Measurements from ENCODE around the gene BCAS3.

Gene BCAS3

DNA sequence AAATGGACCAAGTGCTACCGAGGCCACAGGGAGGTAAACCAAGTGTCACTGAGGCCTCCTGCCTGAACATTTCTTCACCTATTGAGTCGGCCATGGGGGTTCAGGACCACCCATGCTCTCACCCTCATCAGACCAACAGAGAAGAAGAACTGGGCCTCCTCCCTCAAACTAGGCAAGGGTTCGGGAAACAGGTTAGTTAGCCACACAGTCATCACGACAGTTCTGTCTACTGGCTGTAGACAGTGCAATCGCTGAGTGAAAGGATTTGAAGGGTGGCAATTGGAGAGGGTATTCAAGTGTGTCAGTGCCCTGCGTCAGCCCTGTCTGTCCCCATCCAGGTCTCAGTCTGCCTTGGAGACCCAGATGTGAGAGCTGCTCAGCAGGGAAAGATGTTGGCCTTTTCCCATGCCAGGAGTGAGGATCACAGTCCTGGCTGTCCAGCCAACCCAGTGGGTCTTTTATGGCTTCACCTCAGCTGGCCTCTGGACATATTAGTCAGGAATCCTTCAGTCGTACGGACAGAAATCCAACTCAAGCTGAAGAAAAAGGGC is 741.9 kb downstream of the BCAS3 start:
- Histone ChIP-seq H2AK5ac (ENCODE audit: low read length) (no peak overlapping the region), H3K56ac (ENCODE audit: low read length) (no peak overlapping the region), H3K27ac (ENCODE audit: low read depth, low read length) (no peak overlapping the region), H3K79me2 (ENCODE audit: control insufficient read depth, insufficient read depth, low read length) (no peaks in the 10 kb centered on the region), H4K8ac (ENCODE audit: low read depth, low read length) (no peak overlapping the region), H3K36me3 (ENCODE audit: control insufficient read depth, insufficient read depth, low read length) (no peaks in the 10 kb centered on the region), H2BK5ac (ENCODE audit: low read length) (no peak overlapping the region), H3K4me2 (ENCODE audit: low read length) (no peak overlapping the region), H3K9ac (ENCODE audit: low read length) (no peak overlapping the region), H3K23ac (ENCODE audit: low read length) (no peak overlapping the region), H2BK15ac (replicated peaks; ENCODE audit: low read depth) (no peak overlapping the region), H2BK120ac (ENCODE audit: low read depth, low read length) (no peak overlapping the region), H3K18ac (ENCODE audit: low read length) (no peak overlapping the region), H3K4me1 (ENCODE audit: control insufficient read depth, low read depth, low read length) (peaks cover 5% of the 10 kb centered on the region), H3K79me1 (ENCODE audit: low read length) (no peaks in the 10 kb centered on the region), H3K27me3 (ENCODE audit: insufficient read depth, low read length, poor library complexity) (no peaks in the 10 kb centered on the region), H3K4me3 (ENCODE audit: low read length) (no peak overlapping the region), H3K4ac (ENCODE audit: low read depth, low read length) (no peak overlapping the region), H4K5ac (ENCODE audit: low read length) (no peak overlapping the region)
- no peak for DNase-seq
- WGBS (ENCODE audit: extremely low coverage, insufficient coverage, low lambda C conversion rate): no CpG with 5 or more reads among the region's 8 CpGs

DNA sequence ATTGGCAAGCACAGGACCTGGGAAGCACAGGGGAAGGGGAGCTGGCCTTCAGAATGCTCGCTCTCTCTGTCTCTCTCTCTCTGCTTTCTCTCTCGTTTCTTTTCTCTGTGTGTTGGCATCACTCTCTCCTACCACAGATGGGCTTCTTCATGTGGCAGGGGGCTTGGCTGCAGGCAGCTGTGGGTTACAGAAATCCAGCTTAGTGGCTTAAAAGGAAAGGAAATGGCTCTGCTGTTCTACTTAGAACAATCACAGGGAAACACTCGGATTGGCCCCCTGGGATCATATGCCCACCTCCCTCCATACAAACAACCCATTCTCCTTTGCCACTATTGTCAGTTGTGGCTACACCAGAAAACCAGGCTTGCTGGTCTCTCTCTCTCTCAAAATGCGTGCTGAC is 742.4 kb downstream of the BCAS3 start:
- H3K79me2 ChIP-seq (ENCODE audit: control insufficient read depth, insufficient read depth, low read length): no peaks in the 10 kb centered on the region
- H3K4me1 ChIP-seq (ENCODE audit: control insufficient read depth, low read depth, low read length): peaks cover 5% of the 10 kb centered on the region
- no CpG with 5 or more reads among the region's 4 CpGs for WGBS (ENCODE audit: extremely low coverage, insufficient coverage, low lambda C conversion rate)
- no peak overlapping the region for H3K4ac ChIP-seq (ENCODE audit: low read depth, low read length)
- H3K4me3 ChIP-seq (ENCODE audit: low read length): no peak overlapping the region
- no peak overlapping the region for H3K56ac ChIP-seq (ENCODE audit: low read length)
- no peak overlapping the region for H3K4me2 ChIP-seq (ENCODE audit: low read length)
- no peak overlapping the region for H3K27ac ChIP-seq (ENCODE audit: low read depth, low read length)
- H2AK5ac ChIP-seq (ENCODE audit: low read length): no peak overlapping the region
- no peak overlapping the region for H4K5ac ChIP-seq (ENCODE audit: low read length)
- H2BK120ac ChIP-seq (ENCODE audit: low read depth, low read length): no peak overlapping the region
- H2BK15ac ChIP-seq (replicated peaks; ENCODE audit: low read depth): no peak overlapping the region
- H3K18ac ChIP-seq (ENCODE audit: low read length): no peak overlapping the region
- H3K79me1 ChIP-seq (ENCODE audit: low read length): no peaks in the 10 kb centered on the region
- no peak overlapping the region for H2BK5ac ChIP-seq (ENCODE audit: low read length)
- DNase-seq: no peak
- H3K9ac ChIP-seq (ENCODE audit: low read length): no peak overlapping the region
- H4K8ac ChIP-seq (ENCODE audit: low read depth, low read length): no peak overlapping the region
- no peaks in the 10 kb centered on the region for H3K36me3 ChIP-seq (ENCODE audit: control insufficient read depth, insufficient read depth, low read length)
- H3K27me3 ChIP-seq (ENCODE audit: insufficient read depth, low read length, poor library complexity): no peaks in the 10 kb centered on the region
- no peak overlapping the region for H3K23ac ChIP-seq (ENCODE audit: low read length)

DNA sequence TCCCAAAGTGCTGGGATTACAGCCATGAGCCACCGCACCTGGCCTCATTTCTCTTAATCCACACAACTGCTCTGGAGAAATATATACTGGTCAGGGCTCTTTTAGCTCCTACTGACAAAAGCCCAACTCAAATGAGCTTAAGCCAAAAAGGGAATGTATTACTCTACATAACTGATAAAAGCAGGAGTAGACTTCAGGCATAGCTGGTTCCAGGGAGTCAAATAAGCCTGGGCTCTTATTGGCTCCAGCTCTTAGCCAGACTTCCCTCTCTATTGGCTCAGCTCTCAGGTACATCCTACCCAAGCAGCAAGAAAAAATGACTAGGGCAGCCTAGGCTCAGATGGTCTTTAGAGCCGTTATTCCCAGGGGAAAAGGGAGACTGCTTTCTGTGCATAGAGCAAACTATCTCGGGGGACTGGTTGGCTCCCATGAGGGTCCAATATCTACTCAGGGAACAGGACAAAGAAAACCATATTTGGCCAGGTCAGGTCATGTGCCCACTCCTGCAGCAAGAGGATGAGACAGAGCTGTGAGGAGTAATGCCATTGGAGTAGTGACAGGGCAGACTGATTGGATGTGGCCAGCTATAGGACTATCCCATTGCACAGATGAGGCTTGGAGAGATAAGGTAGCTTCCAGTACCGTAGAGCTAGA is 743.2 kb downstream of the BCAS3 start:
- no peaks in the 10 kb centered on the region for H3K27me3 ChIP-seq (ENCODE audit: insufficient read depth, low read length, poor library complexity)
- H3K4me1 ChIP-seq (ENCODE audit: control insufficient read depth, low read depth, low read length): peaks cover 5% of the 10 kb centered on the region
- H2AK5ac ChIP-seq (ENCODE audit: low read length): no peak overlapping the region
- no peaks in the 10 kb centered on the region for H3K36me3 ChIP-seq (ENCODE audit: control insufficient read depth, insufficient read depth, low read length)
- no peak overlapping the region for H2BK15ac ChIP-seq (replicated peaks; ENCODE audit: low read depth)
- no peak overlapping the region for H2BK120ac ChIP-seq (ENCODE audit: low read depth, low read length)
- H3K4ac ChIP-seq (ENCODE audit: low read depth, low read length): no peak overlapping the region
- H2BK5ac ChIP-seq (ENCODE audit: low read length): no peak overlapping the region
- no peak overlapping the region for H3K56ac ChIP-seq (ENCODE audit: low read length)
- H3K79me1 ChIP-seq (ENCODE audit: low read length): no peaks in the 10 kb centered on the region
- no peak overlapping the region for H3K27ac ChIP-seq (ENCODE audit: low read depth, low read length)
- H3K23ac ChIP-seq (ENCODE audit: low read length): no peak overlapping the region
- no peak overlapping the region for H3K4me2 ChIP-seq (ENCODE audit: low read length)
- no peaks in the 10 kb centered on the region for H3K79me2 ChIP-seq (ENCODE audit: control insufficient read depth, insufficient read depth, low read length)
- no peak overlapping the region for H3K9ac ChIP-seq (ENCODE audit: low read length)
- no peak overlapping the region for H3K18ac ChIP-seq (ENCODE audit: low read length)
- no peak overlapping the region for H4K8ac ChIP-seq (ENCODE audit: low read depth, low read length)
- no CpG with 5 or more reads among the region's 4 CpGs for WGBS (ENCODE audit: extremely low coverage, insufficient coverage, low lambda C conversion rate)
- no peak overlapping the region for H4K5ac ChIP-seq (ENCODE audit: low read length)
- H3K4me3 ChIP-seq (ENCODE audit: low read length): no peak overlapping the region
- no peak for DNase-seq

DNA sequence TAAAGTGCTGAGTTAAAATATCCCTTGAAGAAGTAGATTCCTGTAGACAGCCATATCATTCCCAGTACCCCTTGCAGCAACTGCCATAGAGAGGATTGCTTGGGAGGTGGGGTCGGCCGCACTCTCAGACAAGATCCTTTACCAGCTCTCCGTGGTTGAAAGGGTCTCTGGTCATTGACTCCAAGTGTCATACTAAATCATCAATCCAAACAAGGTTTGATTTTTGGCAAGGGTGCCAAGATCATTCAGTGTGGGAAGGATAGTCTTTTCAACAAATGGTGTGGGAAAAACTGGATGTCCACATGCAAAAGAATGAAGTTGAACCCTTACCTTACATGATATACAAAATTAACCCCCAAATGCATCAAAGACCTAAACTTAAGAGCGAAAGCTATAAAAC is 743.8 kb downstream of the BCAS3 start:
- no CpG with 5 or more reads among the region's 4 CpGs for WGBS (ENCODE audit: extremely low coverage, insufficient coverage, low lambda C conversion rate)
- no peak overlapping the region for H4K8ac ChIP-seq (ENCODE audit: low read depth, low read length)
- H3K4ac ChIP-seq (ENCODE audit: low read depth, low read length): no peak overlapping the region
- H3K36me3 ChIP-seq (ENCODE audit: control insufficient read depth, insufficient read depth, low read length): no peaks in the 10 kb centered on the region
- H3K27me3 ChIP-seq (ENCODE audit: insufficient read depth, low read length, poor library complexity): no peaks in the 10 kb centered on the region
- no peak overlapping the region for H3K56ac ChIP-seq (ENCODE audit: low read length)
- no peak overlapping the region for H3K9ac ChIP-seq (ENCODE audit: low read length)
- no peak overlapping the region for H2BK15ac ChIP-seq (replicated peaks; ENCODE audit: low read depth)
- no peak overlapping the region for H3K27ac ChIP-seq (ENCODE audit: low read depth, low read length)
- no peak for DNase-seq
- no peak overlapping the region for H4K5ac ChIP-seq (ENCODE audit: low read length)
- no peak overlapping the region for H3K23ac ChIP-seq (ENCODE audit: low read length)
- no peak overlapping the region for H3K4me3 ChIP-seq (ENCODE audit: low read length)
- no peak overlapping the region for H3K18ac ChIP-seq (ENCODE audit: low read length)
- no peak overlapping the region for H2BK120ac ChIP-seq (ENCODE audit: low read depth, low read length)
- H3K4me1 ChIP-seq (ENCODE audit: control insufficient read depth, low read depth, low read length): peaks cover under 1% of the 10 kb centered on the region
- no peaks in the 10 kb centered on the region for H3K79me2 ChIP-seq (ENCODE audit: control insufficient read depth, insufficient read depth, low read length)
- H3K4me2 ChIP-seq (ENCODE audit: low read length): no peak overlapping the region
- H2BK5ac ChIP-seq (ENCODE audit: low read length): no peak overlapping the region
- H2AK5ac ChIP-seq (ENCODE audit: low read length): no peak overlapping the region
- no peaks in the 10 kb centered on the region for H3K79me1 ChIP-seq (ENCODE audit: low read length)

DNA sequence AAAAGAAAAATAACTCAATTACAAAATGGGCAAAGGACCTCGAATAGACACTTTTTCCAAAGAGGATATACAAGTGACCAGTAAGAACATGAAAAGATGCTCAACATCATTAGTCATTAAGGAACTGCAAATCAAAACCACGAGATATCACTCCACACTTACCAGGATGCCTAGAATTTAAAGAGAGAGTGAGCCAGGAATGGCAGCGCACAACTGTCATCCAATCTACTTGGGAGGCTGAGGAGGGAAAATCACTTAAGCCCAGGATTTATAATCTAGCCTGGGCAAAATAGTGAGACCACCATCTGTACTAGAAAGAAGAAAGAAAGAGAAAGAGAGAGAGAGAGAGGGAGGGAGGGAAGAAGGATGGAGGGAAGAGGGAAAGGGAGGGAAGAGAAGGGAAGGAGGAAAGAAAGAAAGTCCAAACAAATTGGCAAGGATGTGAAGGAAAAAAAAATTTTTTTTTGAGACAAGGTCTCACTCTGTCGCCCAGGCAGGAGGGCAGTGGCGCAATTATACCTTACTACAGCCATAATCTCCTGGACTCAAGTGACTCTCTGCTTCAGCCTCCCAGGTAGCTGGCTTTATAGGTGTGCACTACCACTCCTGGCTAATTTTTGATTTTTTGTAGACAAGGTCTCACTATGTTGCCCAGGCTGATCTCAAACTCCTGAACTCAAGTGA is 744.6 kb downstream of the BCAS3 start:
- no peak overlapping the region for H3K4me3 ChIP-seq (ENCODE audit: low read length)
- H3K27me3 ChIP-seq (ENCODE audit: insufficient read depth, low read length, poor library complexity): no peaks in the 10 kb centered on the region
- H3K56ac ChIP-seq (ENCODE audit: low read length): no peak overlapping the region
- H3K23ac ChIP-seq (ENCODE audit: low read length): no peak overlapping the region
- no peak for DNase-seq
- H3K36me3 ChIP-seq (ENCODE audit: control insufficient read depth, insufficient read depth, low read length): no peaks in the 10 kb centered on the region
- no peak overlapping the region for H3K9ac ChIP-seq (ENCODE audit: low read length)
- no peak overlapping the region for H3K18ac ChIP-seq (ENCODE audit: low read length)
- H4K5ac ChIP-seq (ENCODE audit: low read length): no peak overlapping the region
- no CpG with 5 or more reads among the region's 5 CpGs for WGBS (ENCODE audit: extremely low coverage, insufficient coverage, low lambda C conversion rate)
- no peak overlapping the region for H2AK5ac ChIP-seq (ENCODE audit: low read length)
- H3K4me2 ChIP-seq (ENCODE audit: low read length): no peak overlapping the region
- no peak overlapping the region for H2BK120ac ChIP-seq (ENCODE audit: low read depth, low read length)
- no peak overlapping the region for H4K8ac ChIP-seq (ENCODE audit: low read depth, low read length)
- no peaks in the 10 kb centered on the region for H3K79me2 ChIP-seq (ENCODE audit: control insufficient read depth, insufficient read depth, low read length)
- H2BK5ac ChIP-seq (ENCODE audit: low read length): no peak overlapping the region
- no peak overlapping the region for H2BK15ac ChIP-seq (replicated peaks; ENCODE audit: low read depth)
- no peaks in the 10 kb centered on the region for H3K79me1 ChIP-seq (ENCODE audit: low read length)
- H3K4me1 ChIP-seq (ENCODE audit: control insufficient read depth, low read depth, low read length): no peaks in the 10 kb centered on the region
- H3K4ac ChIP-seq (ENCODE audit: low read depth, low read length): no peak overlapping the region
- H3K27ac ChIP-seq (ENCODE audit: low read depth, low read length): no peak overlapping the region

Measured in mesendoderm (in vitro differentiated cells).